ENCODE data around the gene WNT11.

Gene WNT11

DNA sequence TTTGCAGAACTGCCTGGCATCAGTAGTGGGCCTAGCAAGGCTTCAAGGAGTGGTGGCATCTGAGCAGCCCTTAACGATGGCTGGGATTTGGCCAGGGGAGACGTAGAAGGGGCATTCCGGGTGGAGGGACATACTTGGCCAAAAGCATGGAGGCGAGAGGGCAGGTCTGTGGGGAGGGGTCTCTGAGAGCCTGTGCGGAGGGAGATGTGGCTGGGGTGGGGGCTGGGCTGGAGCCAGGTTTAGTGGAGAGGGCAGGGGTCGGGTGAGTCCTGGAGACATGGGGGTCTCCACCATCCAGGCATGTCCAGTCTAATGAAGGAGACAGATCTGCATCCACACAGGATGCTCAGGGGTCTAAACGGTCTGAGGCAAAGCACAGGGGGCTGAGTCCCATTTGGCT is 34.4 kb upstream of the WNT11 start:
- H3K18ac ChIP-seq (ENCODE audit: low read length), result no peak overlapping the region
- H2BK5ac ChIP-seq (ENCODE audit: low read depth, low read length, poor library complexity), result no peak overlapping the region
- H3K4me1 ChIP-seq (ENCODE audit: control insufficient read depth in 1 of 2, insufficient read depth in 2 of 2, low read length in 2 of 2), result peaks cover 2 to 4% of the 10 kb centered on the region in 2 experiments
- no peak overlapping the region for H2AFZ ChIP-seq (ENCODE audit: insufficient read depth, low read length, poor library complexity)
- no peak overlapping the region for H4K12ac ChIP-seq (ENCODE audit: low read depth, low read length)
- DNase-seq, result no peak
- no peak overlapping the region for H3K4ac ChIP-seq (ENCODE audit: low read depth, low read length)
- no peaks in the 10 kb centered on the region for H3K79me2 ChIP-seq (ENCODE audit: control insufficient read depth, insufficient read depth, low read length, poor library complexity)
- H2BK120ac ChIP-seq (ENCODE audit: insufficient read depth, low read length, poor library complexity), result no peak overlapping the region
- no peaks in the 10 kb centered on the region for H3K36me3 ChIP-seq (ENCODE audit: control insufficient read depth in 1 of 2, insufficient read depth in 2 of 2, low read length in 2 of 2)
- H3K27ac ChIP-seq (ENCODE audit: low read depth, low read length), result no peak overlapping the region
- no peak overlapping the region for H2BK12ac ChIP-seq (ENCODE audit: low read length)
- no peak overlapping the region for H4K8ac ChIP-seq (ENCODE audit: low read depth, low read length)
- H3K4me2 ChIP-seq (ENCODE audit: low read length), result no peak overlapping the region
- no peak overlapping the region for H3K23ac ChIP-seq (ENCODE audit: low read length)
- no peak overlapping the region for H3K9ac ChIP-seq (ENCODE audit: low read length)
- no peak overlapping the region for H4K91ac ChIP-seq (ENCODE audit: low read depth, low read length)
- no peaks in the 10 kb centered on the region for H3K9me3 ChIP-seq (ENCODE audit: insufficient read depth, low read depth, low read length)
- peaks cover 6% of the 10 kb centered on the region for H3K27me3 ChIP-seq (ENCODE audit: insufficient read depth, low read length)
- no CpG with 5 or more reads among the region's 7 CpGs for WGBS (ENCODE audit: extremely low coverage, insufficient coverage, insufficient read length)
- H3K4me3 ChIP-seq (ENCODE audit: low read depth, low read length), result no peak overlapping the region
- H3K14ac ChIP-seq (ENCODE audit: low read length), result no peak overlapping the region
- H2AK5ac ChIP-seq (ENCODE audit: low read length), result no peak overlapping the region
- H3K79me1 ChIP-seq (ENCODE audit: low read length), result peaks cover 2% of the 10 kb centered on the region

- peaks cover 2% of the 10 kb centered on the region for H3K79me1 ChIP-seq (ENCODE audit: low read length)
- no peaks in the 10 kb centered on the region for H3K36me3 ChIP-seq (ENCODE audit: control insufficient read depth in 1 of 2, insufficient read depth in 2 of 2, low read length in 2 of 2)
- no peak overlapping the region for H3K23ac ChIP-seq (ENCODE audit: low read length)
- H2BK5ac ChIP-seq (ENCODE audit: low read depth, low read length, poor library complexity), result no peak overlapping the region
- no peak for DNase-seq
- H3K14ac ChIP-seq (ENCODE audit: low read length), result no peak overlapping the region
- H2BK120ac ChIP-seq (ENCODE audit: insufficient read depth, low read length, poor library complexity), result no peak overlapping the region
- no peak overlapping the region for H4K8ac ChIP-seq (ENCODE audit: low read depth, low read length)
- no peak overlapping the region for H2AFZ ChIP-seq (ENCODE audit: insufficient read depth, low read length, poor library complexity)
- no peak overlapping the region for H3K4ac ChIP-seq (ENCODE audit: low read depth, low read length)
- H3K9ac ChIP-seq (ENCODE audit: low read length), result no peak overlapping the region
- H3K4me1 ChIP-seq (ENCODE audit: control insufficient read depth in 1 of 2, insufficient read depth in 2 of 2, low read length in 2 of 2), result peaks cover 2 to 4% of the 10 kb centered on the region in 2 experiments
- no peak overlapping the region for H3K18ac ChIP-seq (ENCODE audit: low read length)
- no peak overlapping the region for H4K12ac ChIP-seq (ENCODE audit: low read depth, low read length)
- no peaks in the 10 kb centered on the region for H3K79me2 ChIP-seq (ENCODE audit: control insufficient read depth, insufficient read depth, low read length, poor library complexity)
- no peak overlapping the region for H2AK5ac ChIP-seq (ENCODE audit: low read length)
- WGBS (ENCODE audit: extremely low coverage, insufficient coverage, insufficient read length), result no CpG with 5 or more reads among the region's 7 CpGs
- H3K4me3 ChIP-seq (ENCODE audit: low read depth, low read length), result no peak overlapping the region
- no peak overlapping the region for H4K91ac ChIP-seq (ENCODE audit: low read depth, low read length)
- H3K4me2 ChIP-seq (ENCODE audit: low read length), result no peak overlapping the region
- no peak overlapping the region for H2BK12ac ChIP-seq (ENCODE audit: low read length)
- no peaks in the 10 kb centered on the region for H3K9me3 ChIP-seq (ENCODE audit: insufficient read depth, low read depth, low read length)
- peaks cover 6% of the 10 kb centered on the region for H3K27me3 ChIP-seq (ENCODE audit: insufficient read depth, low read length)
- H3K27ac ChIP-seq (ENCODE audit: low read depth, low read length), result no peak overlapping the region
These were observed 33.8 kb upstream of the WNT11 start for GRCh38 chr11:76240161-76240540.

DNA sequence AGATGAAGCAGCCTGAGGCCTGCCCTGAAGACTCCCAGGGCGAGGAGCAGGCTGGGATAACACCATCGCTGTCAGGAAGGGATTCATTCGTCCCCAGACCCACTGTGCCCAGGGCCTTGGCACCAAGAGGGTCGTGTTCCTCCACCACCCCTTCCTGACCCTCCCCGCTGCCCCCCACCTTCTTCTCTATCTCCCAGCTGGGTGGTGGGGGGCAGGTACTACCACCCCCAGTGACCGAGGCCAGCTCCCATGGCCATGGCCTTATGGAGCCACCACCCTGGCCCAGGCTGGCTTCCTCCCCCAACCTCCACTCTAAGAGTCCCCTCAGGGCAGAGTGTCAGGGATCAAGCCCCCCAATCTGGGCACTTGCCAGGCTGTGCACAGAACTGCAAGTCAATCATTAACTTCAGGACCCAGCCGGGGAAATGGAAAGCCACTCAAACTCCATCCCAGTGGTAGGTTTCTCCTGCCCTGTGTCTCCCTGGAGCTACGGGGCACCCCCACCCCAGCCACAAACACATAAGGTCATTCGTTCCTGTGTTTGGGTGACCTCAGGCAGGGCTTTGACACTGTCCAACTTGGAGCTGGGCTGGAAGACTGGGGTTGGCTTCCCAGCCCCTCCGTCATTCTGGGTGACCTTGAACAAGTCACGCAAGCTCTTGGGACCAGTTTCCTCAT is 33.3 kb upstream of the WNT11 start:
- Histone ChIP-seq H2AFZ (ENCODE audit: insufficient read depth, low read length, poor library complexity) (no peak overlapping the region), H3K4me2 (ENCODE audit: low read length) (no peak overlapping the region), H4K91ac (ENCODE audit: low read depth, low read length) (no peak overlapping the region), H3K14ac (ENCODE audit: low read length) (no peak overlapping the region), H3K27me3 (ENCODE audit: insufficient read depth, low read length) (peaks cover 6% of the 10 kb centered on the region), H2BK120ac (ENCODE audit: insufficient read depth, low read length, poor library complexity) (no peak overlapping the region), H3K79me2 (ENCODE audit: control insufficient read depth, insufficient read depth, low read length, poor library complexity) (no peaks in the 10 kb centered on the region), H4K8ac (ENCODE audit: low read depth, low read length) (no peak overlapping the region), H3K4me1 (ENCODE audit: control insufficient read depth in 1 of 2, insufficient read depth in 2 of 2, low read length in 2 of 2) (peaks cover 5 to 7% of the 10 kb centered on the region in 2 experiments), H3K23ac (ENCODE audit: low read length) (no peak overlapping the region), H4K12ac (ENCODE audit: low read depth, low read length) (no peak overlapping the region), H3K18ac (ENCODE audit: low read length) (no peak overlapping the region), H2BK5ac (ENCODE audit: low read depth, low read length, poor library complexity) (no peak overlapping the region), H3K79me1 (ENCODE audit: low read length) (peaks cover 3% of the 10 kb centered on the region), H2BK12ac (ENCODE audit: low read length) (no peak overlapping the region), H3K4me3 (ENCODE audit: low read depth, low read length) (no peak overlapping the region), H3K9ac (ENCODE audit: low read length) (no peak overlapping the region), H3K9me3 (ENCODE audit: insufficient read depth, low read depth, low read length) (no peaks in the 10 kb centered on the region), H3K36me3 (ENCODE audit: control insufficient read depth in 1 of 2, insufficient read depth in 2 of 2, low read length in 2 of 2) (no peaks in the 10 kb centered on the region), H3K4ac (ENCODE audit: low read depth, low read length) (no peak overlapping the region), H2AK5ac (ENCODE audit: low read length) (no peak overlapping the region), H3K27ac (ENCODE audit: low read depth, low read length) (no peak overlapping the region)
- DNase-seq, result no peak
- no CpG with 5 or more reads among the region's 11 CpGs for WGBS (ENCODE audit: extremely low coverage, insufficient coverage, insufficient read length)

GRCh38 chr11:76238551-76238950 is 32.2 kb upstream of the WNT11 start:
- Histone ChIP-seq H3K27ac (ENCODE audit: low read depth, low read length) (no peak overlapping the region), H3K23ac (ENCODE audit: low read length) (no peak overlapping the region), H3K18ac (ENCODE audit: low read length) (no peak overlapping the region), H3K4me3 (ENCODE audit: low read depth, low read length) (no peak overlapping the region), H2BK120ac (ENCODE audit: insufficient read depth, low read length, poor library complexity) (no peak overlapping the region), H3K79me1 (ENCODE audit: low read length) (peaks cover 3% of the 10 kb centered on the region), H3K4me1 (ENCODE audit: control insufficient read depth in 1 of 2, insufficient read depth in 2 of 2, low read length in 2 of 2) (peaks cover 15% of the 10 kb centered on the region in 2 experiments), H3K36me3 (ENCODE audit: control insufficient read depth in 1 of 2, insufficient read depth in 2 of 2, low read length in 2 of 2) (no peaks in the 10 kb centered on the region), H4K91ac (ENCODE audit: low read depth, low read length) (no peak overlapping the region), H3K9ac (ENCODE audit: low read length) (no peak overlapping the region), H2AK5ac (ENCODE audit: low read length) (no peak overlapping the region), H2BK5ac (ENCODE audit: low read depth, low read length, poor library complexity) (no peak overlapping the region), H2BK12ac (ENCODE audit: low read length) (no peak overlapping the region), H3K9me3 (ENCODE audit: insufficient read depth, low read depth, low read length) (no peaks in the 10 kb centered on the region), H3K14ac (ENCODE audit: low read length) (no peak overlapping the region), H2AFZ (ENCODE audit: insufficient read depth, low read length, poor library complexity) (no peak overlapping the region), H3K79me2 (ENCODE audit: control insufficient read depth, insufficient read depth, low read length, poor library complexity) (no peaks in the 10 kb centered on the region), H3K4ac (ENCODE audit: low read depth, low read length) (no peak overlapping the region), H3K4me2 (ENCODE audit: low read length) (no peak overlapping the region), H3K27me3 (ENCODE audit: insufficient read depth, low read length) (peaks cover 2% of the 10 kb centered on the region), H4K12ac (ENCODE audit: low read depth, low read length) (no peak overlapping the region), H4K8ac (ENCODE audit: low read depth, low read length) (no peak overlapping the region)
- no peak for DNase-seq
- no CpG with 5 or more reads among the region's 6 CpGs for WGBS (ENCODE audit: extremely low coverage, insufficient coverage, insufficient read length)
